Activated CD8-positive, alpha-beta memory T cell treated with anti-CD3 and anti-CD28 coated beads for 4 hours (primary cell): ENCODE data around the gene SLC25A15.
A peak's percentile ranks its signal among the peaks of the same experiment; 100 is the strongest.

Experiments
- DNase-seq, 2 donors: peaks; one replicate each; pipeline ENCODE4 v3.0.0-alpha.2; 2020; ENCODE audit warnings: low read depth in 2 of 2

Gene SLC25A15

DNA sequence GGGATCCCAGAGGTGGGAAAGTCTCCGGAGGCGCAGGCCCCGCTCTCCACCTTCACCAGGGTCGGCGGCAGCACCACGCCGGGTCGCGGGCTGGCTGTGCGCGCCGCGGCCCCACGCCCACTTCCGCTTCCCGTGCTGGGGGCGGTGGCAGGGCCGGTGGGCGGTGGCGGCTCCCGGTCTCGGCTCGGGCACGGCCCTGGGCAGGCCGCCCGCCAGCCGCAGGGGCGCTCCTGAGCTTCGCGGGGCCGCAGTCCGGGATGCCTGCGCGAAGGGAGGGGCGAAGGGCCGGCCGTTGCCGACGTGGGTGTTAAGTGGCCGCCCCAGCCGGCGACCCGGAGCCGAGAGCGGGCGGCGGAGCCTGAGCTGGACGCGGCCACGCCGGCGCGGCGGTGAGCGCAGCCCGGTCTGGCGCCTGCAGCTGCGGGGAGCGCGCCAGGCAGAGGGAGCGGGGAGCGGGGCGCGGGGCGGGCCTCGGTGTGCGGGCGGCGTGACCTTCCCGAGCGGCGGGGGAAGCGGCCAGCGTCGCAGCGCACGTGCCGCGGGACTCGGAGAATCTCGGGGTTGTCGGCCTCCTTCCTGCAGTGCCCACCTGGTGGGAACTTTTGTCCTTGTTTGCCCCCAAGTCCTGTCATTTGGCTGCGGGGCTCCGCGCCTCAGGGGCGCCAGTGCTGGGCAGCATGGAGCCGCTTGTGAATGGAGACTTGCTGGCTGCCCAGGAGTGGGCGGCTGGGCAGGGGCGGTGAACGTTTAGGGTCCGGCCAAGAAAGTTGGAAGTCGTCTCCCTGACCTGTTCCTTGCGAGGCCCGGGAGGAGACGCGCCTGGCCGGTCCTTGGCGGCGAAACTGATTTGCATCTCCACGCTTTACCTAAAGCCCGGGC is at the start of gene SLC25A15:
SLC25A15 (plus strand) TSS at position 337 of the 879 bp plus-strand sequence. CDS start 3,616 bp downstream, outside the sequence.
- DNase-seq, result peak; percentile 41 to 55

GRCh38 chr13:40749327-40749726 is 40.1 kb upstream of the SLC25A15 start:
- DNase-seq, result no peak

GRCh38 chr13:40755082-40755700 is 34.2 kb upstream of the SLC25A15 start:
- no peak for DNase-seq

DNA sequence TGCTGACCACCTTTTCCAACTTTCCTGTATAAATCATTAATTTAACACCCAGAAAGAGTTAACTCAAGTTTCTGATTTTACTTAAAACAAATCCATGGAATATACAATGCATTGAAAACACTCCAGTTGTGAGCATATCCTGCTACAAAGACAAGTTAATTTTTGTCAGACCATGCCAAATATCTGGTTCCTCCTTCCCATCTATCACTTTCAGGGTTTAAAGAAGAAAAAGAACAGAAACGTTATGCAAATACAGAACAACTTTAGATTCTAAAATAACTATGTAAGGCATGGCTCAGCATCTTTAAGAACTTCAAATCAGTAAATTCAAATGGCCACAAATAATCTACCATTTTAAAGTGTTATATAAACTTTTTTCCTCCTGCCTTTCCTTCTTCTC is 33.4 kb upstream of the SLC25A15 start:
- DNase-seq, result no peak

DNA sequence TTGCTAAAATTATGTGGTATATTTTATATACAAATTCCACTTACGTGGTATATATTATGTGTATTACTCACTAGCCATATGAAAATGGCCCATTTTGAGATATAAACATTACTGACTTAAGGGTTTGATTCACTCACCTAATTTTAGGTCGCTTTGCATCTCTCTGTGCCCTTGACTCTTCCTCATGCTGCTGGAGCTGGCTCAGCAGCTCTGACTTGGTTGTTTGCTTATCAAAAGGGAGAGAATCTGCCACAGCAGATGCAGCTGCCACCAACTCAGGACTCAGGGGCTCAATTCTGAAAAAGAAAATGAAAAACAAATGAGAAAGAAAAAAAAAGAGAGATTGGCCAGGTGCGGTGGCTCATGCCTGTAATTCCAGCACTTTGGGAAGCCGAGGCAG is 30.6 kb upstream of the SLC25A15 start:
- no peak for DNase-seq

GRCh38 chr13:40762849-40763248 is 26.6 kb upstream of the SLC25A15 start:
- DNase-seq, result no peak

DNA sequence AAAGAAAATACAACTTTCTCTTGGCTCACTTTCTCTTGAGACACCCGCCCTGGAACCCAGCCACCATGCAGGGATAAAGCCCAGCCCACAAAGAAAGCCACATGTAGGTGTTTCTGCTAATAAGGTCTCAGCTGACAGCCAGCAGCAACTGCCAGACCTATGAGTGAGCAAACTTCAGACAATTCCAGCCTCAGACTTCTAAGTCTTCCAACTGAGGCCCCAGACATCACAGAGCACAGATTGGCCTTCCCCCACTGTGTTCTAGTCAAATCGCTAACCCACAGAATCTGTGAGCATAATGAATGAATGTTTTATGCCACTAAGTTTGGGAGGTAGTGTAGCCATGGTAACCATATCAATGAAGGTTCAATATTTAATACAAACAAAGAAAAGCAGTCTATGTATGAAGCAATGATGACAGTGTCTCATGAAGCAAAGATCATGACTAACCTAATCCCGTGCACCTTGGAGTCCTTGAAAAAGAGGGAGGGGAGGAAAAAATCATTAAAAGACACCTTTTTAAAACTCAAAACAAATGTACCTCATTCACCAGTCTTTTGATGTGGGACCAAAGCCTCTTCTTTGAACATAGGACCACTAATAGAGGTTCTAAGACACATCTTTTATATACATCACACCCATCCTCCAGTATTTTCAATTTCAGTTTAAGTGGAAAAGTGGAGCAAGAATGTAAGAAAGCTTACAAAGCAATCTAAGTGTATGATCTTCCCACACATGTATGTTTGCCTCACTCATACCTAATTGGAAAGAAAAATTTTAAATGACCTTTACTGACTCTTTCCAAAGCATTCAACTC is 24.6 kb upstream of the SLC25A15 start:
- no peak for DNase-seq

DNA sequence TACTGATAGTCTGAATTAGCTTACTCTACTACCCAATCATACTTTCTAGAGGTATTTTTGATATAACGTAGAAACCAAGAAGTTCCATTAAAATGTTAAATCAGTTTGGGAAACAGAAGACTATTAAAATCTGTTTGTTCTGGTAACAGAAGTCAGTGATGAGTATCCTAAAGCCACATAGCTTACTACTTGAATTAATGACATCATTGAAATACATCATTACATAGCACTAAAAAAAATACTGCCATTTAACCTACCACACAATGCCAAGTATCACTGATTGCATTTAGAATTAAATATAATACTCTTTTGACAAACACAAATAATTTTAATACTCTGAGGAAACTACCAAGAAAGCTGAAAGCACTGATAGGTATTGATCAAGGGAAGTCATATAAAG is 23.8 kb upstream of the SLC25A15 start:
- DNase-seq, result no peak

- no peak for DNase-seq
These were observed 19.4 kb upstream of the SLC25A15 start for GRCh38 chr13:40769970-40770369.

GRCh38 chr13:40770609-40770933 is 18.8 kb upstream of the SLC25A15 start:
- DNase-seq, result no peak

- peak; percentile 89 to 92 for DNase-seq
These were observed 18.3 kb upstream of the SLC25A15 start, which contains the start of gene MRPS31 for GRCh38 chr13:40770934-40771618. Gene MRPS31 (minus strand): TSS chr13:40771190. CDS start chr13:40771136, 54 bp downstream.

- no peak for DNase-seq
These were observed 16.5 kb upstream of the SLC25A15 start for GRCh38 chr13:40772765-40773473.

DNA sequence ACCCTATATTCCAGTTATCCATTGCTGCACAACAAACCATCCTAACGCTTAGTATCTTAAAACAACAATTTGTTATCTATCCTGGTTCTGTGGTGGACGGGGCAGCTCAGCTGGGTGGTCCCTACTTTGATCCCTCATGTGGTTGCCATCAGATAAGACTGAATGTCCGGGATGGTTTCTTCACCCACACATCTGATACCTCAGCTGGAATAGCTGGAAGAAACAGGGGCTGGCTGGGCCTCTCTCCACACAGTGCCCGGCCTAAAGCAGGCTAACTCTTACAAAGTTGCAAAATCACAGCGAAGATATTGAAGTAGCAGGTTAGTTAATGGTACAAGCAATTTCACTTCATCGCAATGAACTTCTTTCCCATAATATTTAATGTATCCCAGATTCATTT is 14.7 kb upstream of the SLC25A15 start:
- no peak for DNase-seq

- no peak for DNase-seq
These were observed 13.2 kb upstream of the SLC25A15 start for GRCh38 chr13:40776232-40776631.

DNA sequence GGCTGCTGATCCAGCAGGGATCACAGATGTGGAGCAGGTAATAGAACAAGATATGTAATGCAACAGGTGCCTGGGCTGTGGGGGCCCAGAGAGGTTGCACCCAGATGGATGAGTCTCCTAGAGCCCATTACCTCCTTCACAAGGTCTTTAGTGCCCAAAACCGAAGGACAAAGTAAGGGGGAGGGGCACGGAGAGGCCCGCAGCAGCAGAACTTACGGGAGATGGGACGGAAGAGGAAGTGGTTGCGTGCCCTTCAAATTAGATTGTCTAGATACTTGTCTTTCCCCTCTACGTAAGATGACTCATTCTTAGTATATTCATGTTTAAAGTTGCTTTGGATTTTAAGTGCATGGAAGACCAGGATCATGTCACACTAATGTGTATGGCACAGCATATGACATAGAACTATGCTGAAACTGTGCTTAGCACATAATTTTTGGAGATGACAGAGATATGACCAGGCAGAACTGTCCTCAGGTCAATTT is 12.7 kb upstream of the SLC25A15 start:
- DNase-seq, result peak; percentile 31 to 44

GRCh38 chr13:40777166-40777808 is 12.1 kb upstream of the SLC25A15 start:
- no peak for DNase-seq

DNA sequence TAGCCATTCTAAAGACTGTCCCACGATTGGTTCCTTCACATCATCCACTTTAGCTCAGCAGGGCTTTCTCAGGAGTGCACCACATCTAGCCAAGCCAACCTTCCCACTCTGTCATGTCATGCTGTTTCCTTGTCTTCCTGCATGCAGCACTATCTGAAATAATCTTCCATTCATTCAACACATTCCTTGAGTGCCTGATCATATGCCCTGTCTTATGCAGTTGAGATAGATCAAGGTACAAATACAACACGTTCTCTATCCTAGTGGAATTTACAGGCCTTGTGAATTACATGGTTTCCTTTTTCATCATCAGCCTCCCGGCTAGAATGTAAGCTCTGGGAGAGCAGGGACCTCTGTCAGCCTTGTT is 11.6 kb upstream of the SLC25A15 start:
- no peak for DNase-seq

GRCh38 chr13:40779049-40779448 is 10.4 kb upstream of the SLC25A15 start:
- DNase-seq, result no peak

GRCh38 chr13:40779796-40780285 is 9.6 kb upstream of the SLC25A15 start:
- no peak for DNase-seq

- no peak for DNase-seq
These were observed 8.5 kb upstream of the SLC25A15 start for GRCh38 chr13:40780822-40781401.
